Heart left ventricle (tissue), 16 donors: ENCODE results near the gene OLFM2. TPM values are rescaled to one million over a fixed set of nuclear protein-coding genes. Genes with fewer than 3 reads are reported as not detected.

ENCODE experiments used
- ATAC-seq, 4 donors: fragments of 200-7000 bp; cut with Tn5 transposase; one replicate each; pipeline ENCODE4 v1.9.1; 2020 to 2022; ENCODE audit warnings: moderate library complexity in 4 of 4, mild to moderate bottlenecking in 3 of 4, moderate number of reproducible peaks in 1 of 4
- DNase-seq, 5 donors: peaks; one replicate each; pipeline ENCODE4 v3.0.0-alpha.2; 2020
- H3K27ac ChIP-seq, 12 donors: fragments of 200-600 bp; sonication (generic) in 4 of 12; one replicate each; pipeline versions ENCODE4 v1.5.0 to v1.8.0; 2016 to 2022; ENCODE audit warnings: mild to moderate bottlenecking in 2 of 12
- H3K27me3 ChIP-seq, 9 donors: fragments of 200-600 bp; sonication (generic) in 2 of 9; one replicate each; pipeline versions ENCODE4 v1.5.1 to v1.8.0; 2016 to 2022; ENCODE audit warnings: mild to moderate bottlenecking in 3 of 9
- H3K36me3 ChIP-seq, 9 donors: fragments of 200-600 bp; sonication (generic) in 2 of 9; one replicate each; pipeline versions ENCODE4 v1.5.0 to v1.8.0; 2018 to 2022; ENCODE audit warnings: mild to moderate bottlenecking in 2 of 9
- H3K4me1 ChIP-seq, 12 donors: fragments of 200-600 bp; sonication (generic) in 4 of 12; one replicate each; pipeline versions ENCODE4 v1.5.0 to v1.8.0; 2016 to 2022; ENCODE audit warnings: mild to moderate bottlenecking in 3 of 12
- H3K4me3 ChIP-seq, 12 donors: fragments of 200-600 bp; sonication (generic) in 4 of 12; one replicate each; pipeline versions ENCODE4 v1.5.0 to v1.8.0; 2017 to 2022; ENCODE audit warnings: mild to moderate bottlenecking in 9 of 12, moderate library complexity in 4 of 12
- H3K9me3 ChIP-seq, 12 donors: fragments of 200-600 bp; sonication (generic) in 4 of 12; one replicate each; pipeline versions ENCODE4 v1.5.0 to v1.8.0; 2016 to 2022; ENCODE audit warnings: mild to moderate bottlenecking in 1 of 12
- POLR2A ChIP-seq, 2 donors: fragments of 450-650 bp; IDR thresholded peaks; one replicate each; pipeline ENCODE4 v1.6.1; 2017; ENCODE audit warnings: antibody characterized with exemption in 2 of 2, mild to moderate bottlenecking in 2 of 2, moderate library complexity in 2 of 2
- WGBS, 4 donors: extraction: QIAGEN DNeasy Blood & Tissue Kit in 2 of 4; methylation state at CpG; one replicate each; pipeline versions ENCODE4 v1.1.5 to v1.1.7; 2013 to 2018; 5-methylcytosine and 5-hydroxymethylcytosine counted together
- intact Hi-C, 10 donors: fragments of 100-400 bp; cut with DNase I; formaldehyde crosslinking; loops; one replicate each; pipeline versions ENCODE4 v1.11.1 to v1.14.2; 2022
- polyA plus RNA-seq, 2 donors: library from polyadenylated mRNA; stranded (reverse); fragments of 200-250 nt; gene quantifications; one replicate each; pipeline ENCODE4 v1.2.3, GENCODE V29; 2013
- total RNA-seq, 9 donors: library from RNA; depleted of rRNA in 2 of 9; stranded (reverse); fragments of >200 nt in 2 of 9; fragmentation: NEBNext Ultra II Directional in 3 of 9; extraction: Animal tissue kit (Norgen Biotek cat#: 25700) in 3 of 9; gene quantifications; one replicate each; pipeline versions ENCODE4 v1.1.0 to v1.2.4, GENCODE V29; 2016 to 2023
- TF ChIP-seq, protein P1 (sequence below), 12 donors: fragments of 200-600 bp; sonication (generic) in 4 of 12; IDR thresholded peaks; one replicate each; pipeline versions ENCODE4 v1.5.0 to v1.8.0; 2018 to 2022; ENCODE audit warnings: antibody characterized with exemption in 12 of 12, mild to moderate bottlenecking in 5 of 12
- donor health status: ischemic (EF 13 %, LVEDD 7.1; RV severe dilation, severe dysfunction).
- donor health status: healthy with polysubstance abuse.
- donor health status: DM: no; HTN: yes; CAD: no.
- donor health status: DM: no; HTN: no; CAD: no.
- donor health status: ischemic (EF 25% LVEDD 6.9; RV normal size, moderate dysfunction).
- donor health status: ischemic (EF 25% LVEDD 5.7; RV mildly dilated, moderate dysfunction).
- donor health status: healthy.
- donor health status: DM: yes; HTN: yes; CAD: no.
- donor health status: ischemic (EF 35%, LVEDD 5.7; RV mildly dilated, moderate dysfunction).
- donor health status: nonischemic (EF 11% LVEDD 7.7; RV severe dilation, severe dysfunction).
- donor health status: DM: yes; HTN: yes; CAD: no.
- donor health status: PGD.
- donor health status: ischemic (EF 29% LVEDD 5.4; RV normal size, mild dysfunction).
- donor health status: nonischemic (EF 23%, LVEDD 6.1; RV moderate dilation, normal function).

OLFM2 gene
- total and polyA plus RNA-seq, 11 donors = 0.67 to 4.6 (median 2.4) TPM

DNA sequence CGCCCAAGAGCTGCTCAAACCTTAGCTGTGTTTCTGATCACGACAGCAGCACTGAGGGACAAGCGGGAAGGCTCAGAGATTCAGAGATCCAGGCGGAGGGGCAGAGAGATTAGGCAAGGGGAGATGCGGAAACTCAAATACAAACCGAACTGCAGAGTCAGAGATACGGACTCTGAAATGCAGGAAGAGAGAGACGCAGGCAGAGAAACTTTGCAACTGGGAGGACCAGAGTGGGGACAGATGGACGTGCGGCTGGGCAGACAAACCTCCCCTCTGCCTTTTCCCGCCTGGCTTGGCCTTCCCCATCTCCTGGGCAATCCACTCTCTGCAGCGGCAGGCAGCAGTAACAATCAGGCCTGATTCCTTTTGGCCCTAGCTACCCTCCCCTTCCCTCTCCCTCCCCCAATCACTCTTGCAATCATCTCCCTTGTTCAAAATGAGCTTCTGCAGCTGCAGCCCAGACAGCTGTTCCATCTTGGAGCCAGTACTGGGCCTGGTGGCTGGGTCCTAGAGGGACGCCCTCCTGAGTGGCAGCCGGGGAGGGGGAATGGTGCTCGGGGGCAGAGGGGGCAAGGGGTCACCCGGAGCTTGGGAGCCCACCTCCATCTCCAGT, 29.7 kb downstream of the OLFM2 start:
- Histone ChIP-seq H3K4me3 (no peak overlapping the region), H3K27ac (no peak overlapping the region), H3K4me1 (no peaks in the 10 kb centered on the region), H3K27me3 (peaks cover 0 to 28% (median 3%) of the 10 kb centered on the region in 9 donors), H3K9me3 (no peaks in the 10 kb centered on the region), H3K36me3 (no peaks in the 10 kb centered on the region)
- intact Hi-C loops = no loop called here
- 36 to 51% (median 42%) methylated on average over 16 of the region's 16 CpGs for WGBS, 4 donors
- peak in 3 of 4 donors; percentile 41 to 61 (median 48) for ATAC-seq
- peak in 1 of 5 donors; percentile 21 for DNase-seq
- TF ChIP-seq, protein P1, sequence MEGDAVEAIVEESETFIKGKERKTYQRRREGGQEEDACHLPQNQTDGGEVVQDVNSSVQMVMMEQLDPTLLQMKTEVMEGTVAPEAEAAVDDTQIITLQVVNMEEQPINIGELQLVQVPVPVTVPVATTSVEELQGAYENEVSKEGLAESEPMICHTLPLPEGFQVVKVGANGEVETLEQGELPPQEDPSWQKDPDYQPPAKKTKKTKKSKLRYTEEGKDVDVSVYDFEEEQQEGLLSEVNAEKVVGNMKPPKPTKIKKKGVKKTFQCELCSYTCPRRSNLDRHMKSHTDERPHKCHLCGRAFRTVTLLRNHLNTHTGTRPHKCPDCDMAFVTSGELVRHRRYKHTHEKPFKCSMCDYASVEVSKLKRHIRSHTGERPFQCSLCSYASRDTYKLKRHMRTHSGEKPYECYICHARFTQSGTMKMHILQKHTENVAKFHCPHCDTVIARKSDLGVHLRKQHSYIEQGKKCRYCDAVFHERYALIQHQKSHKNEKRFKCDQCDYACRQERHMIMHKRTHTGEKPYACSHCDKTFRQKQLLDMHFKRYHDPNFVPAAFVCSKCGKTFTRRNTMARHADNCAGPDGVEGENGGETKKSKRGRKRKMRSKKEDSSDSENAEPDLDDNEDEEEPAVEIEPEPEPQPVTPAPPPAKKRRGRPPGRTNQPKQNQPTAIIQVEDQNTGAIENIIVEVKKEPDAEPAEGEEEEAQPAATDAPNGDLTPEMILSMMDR (IDR thresholded peaks at IDR 0.05) = no peak
- TF ChIP-seq POLR2A (IDR thresholded peaks at IDR 0.05) = no peak

DNA sequence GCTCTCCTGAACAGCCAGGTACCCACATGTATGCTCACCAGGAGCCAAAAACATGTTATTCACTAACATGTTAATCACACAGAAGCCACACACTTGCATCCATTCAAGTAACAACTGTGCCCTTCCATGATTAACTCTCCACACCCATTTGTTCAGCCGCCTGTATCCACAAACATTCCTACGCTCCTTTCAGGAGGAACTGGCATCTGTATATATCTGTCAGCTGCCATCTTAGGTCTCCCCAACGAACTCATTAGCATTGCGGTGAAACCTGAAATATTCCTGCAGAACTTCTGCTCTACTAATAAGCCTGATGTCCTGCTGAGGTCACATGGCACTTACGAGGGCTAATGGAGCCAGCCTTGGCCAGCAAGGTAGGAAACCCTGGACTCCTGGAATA, 33.0 kb downstream of the OLFM2 start:
- no peaks in the 10 kb centered on the region for H3K36me3 ChIP-seq
- no peak for ATAC-seq
- no peak for DNase-seq
- no peak overlapping the region for H3K4me3 ChIP-seq
- no peak overlapping the region for H3K27ac ChIP-seq
- H3K27me3 ChIP-seq = peaks cover 0 to 21% (median 0%) of the 10 kb centered on the region in 9 donors
- no peaks in the 10 kb centered on the region for H3K4me1 ChIP-seq
- TF ChIP-seq POLR2A (IDR thresholded peaks at IDR 0.05) = no peak
- TF ChIP-seq, protein P1 (IDR thresholded peaks at IDR 0.05) = no peak
- WGBS, 4 donors = 79 to 89% (median 86%) methylated on average over 5 of the region's 5 CpGs
- no peaks in the 10 kb centered on the region for H3K9me3 ChIP-seq
- intact Hi-C loops = no loop called here

DNA sequence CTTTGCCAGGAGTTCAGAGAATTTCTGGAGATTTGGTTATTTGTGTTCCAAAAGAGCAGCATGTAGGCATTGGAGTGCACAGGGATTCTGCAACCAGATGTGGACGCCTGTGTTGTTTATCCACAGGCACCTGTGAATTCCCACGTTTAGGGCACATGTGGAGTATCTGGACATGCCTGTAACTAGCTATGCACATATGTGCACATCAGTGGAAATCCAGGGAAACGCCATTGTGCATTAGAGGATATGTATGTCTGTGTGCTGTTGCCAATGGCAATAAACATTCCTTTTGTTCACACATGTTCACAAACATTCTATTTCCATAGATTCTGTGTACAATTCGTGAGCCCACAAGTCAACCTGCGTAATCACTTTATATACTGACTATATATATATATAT, 34.7 kb downstream of the OLFM2 start:
- no peak for DNase-seq
- Histone ChIP-seq H3K27ac (no peak overlapping the region), H3K4me1 (no peaks in the 10 kb centered on the region), H3K4me3 (no peak overlapping the region), H3K36me3 (no peaks in the 10 kb centered on the region), H3K9me3 (no peaks in the 10 kb centered on the region), H3K27me3 (peaks cover 0 to 16% (median 0%) of the 10 kb centered on the region in 9 donors)
- no peak for TF ChIP-seq POLR2A (IDR thresholded peaks at IDR 0.05)
- TF ChIP-seq, protein P1 (IDR thresholded peaks at IDR 0.05) = no peak
- ATAC-seq = no peak
- 75 to 87% (median 82%) methylated on average over 4 to 5 of the region's 5 CpGs for WGBS, 4 donors
- intact Hi-C loops = no loop called here

DNA sequence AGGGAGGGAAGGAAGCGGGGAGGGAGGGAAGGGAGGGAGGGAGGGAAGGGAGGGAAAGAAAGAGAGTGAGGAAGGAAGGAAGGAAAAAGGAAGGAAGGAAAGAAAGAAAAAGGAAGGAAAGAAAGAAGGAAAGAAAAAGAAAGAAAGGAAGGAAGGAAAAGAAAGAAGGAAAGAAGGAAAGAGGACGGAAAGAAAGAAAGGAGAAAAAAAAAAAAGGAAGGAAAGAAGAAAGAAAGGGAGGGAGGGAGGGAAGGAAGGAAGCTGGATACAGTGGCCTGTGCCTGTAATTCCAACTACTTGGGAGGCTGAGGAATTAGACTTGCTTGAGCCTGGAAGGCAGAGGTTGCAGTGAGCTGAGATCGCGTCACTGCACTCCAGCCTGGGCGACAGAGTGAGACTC, 35.3 kb downstream of the OLFM2 start:
- WGBS, 4 donors = 66 to 79% (median 73%) methylated on average over 5 of the region's 5 CpGs
- Histone ChIP-seq H3K27me3 (peaks cover 0 to 16% (median 0%) of the 10 kb centered on the region in 9 donors), H3K36me3 (no peaks in the 10 kb centered on the region), H3K9me3 (no peaks in the 10 kb centered on the region), H3K4me3 (no peak overlapping the region), H3K27ac (no peak overlapping the region), H3K4me1 (no peaks in the 10 kb centered on the region)
- intact Hi-C loops = no loop called here
- TF ChIP-seq, protein P1 (IDR thresholded peaks at IDR 0.05) = no peak
- TF ChIP-seq POLR2A (IDR thresholded peaks at IDR 0.05) = no peak
- DNase-seq = no peak
- ATAC-seq = no peak
